Activated CD8-positive, alpha-beta memory T cell treated with anti-CD3 and anti-CD28 coated beads for 24 hours (primary cell): ENCODE data around the gene PRKG1.
"Not testable (repeated sequence)": the region's sequence is repeated elsewhere in the genome, so short reads cannot be mapped to it uniquely, and the experiment has no call there.

ENCODE experiments used
- DNase-seq: peaks from one replicate; pipeline ENCODE4 v3.0.0-alpha.2; 2020

PRKG1 gene

DNA sequence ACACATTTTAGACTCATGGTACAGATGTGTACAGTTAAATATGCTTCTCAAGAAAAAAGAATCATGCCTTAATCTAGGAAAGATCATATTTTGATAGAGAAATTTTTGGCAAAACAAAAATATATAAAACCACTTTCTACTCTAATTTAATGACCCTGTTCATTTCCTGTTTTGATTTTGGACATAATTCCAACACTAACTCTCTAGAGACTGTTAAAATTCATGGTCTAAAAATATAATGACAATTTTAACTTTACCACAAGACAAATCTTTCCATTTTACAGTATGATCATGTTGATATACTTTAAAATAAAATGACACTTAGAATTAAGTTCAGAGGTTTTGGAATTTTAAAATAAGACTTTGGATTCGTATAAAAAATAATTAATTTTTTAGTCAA lies 45.2 kb downstream of the PRKG1 start:
- DNase-seq = no peak

DNA sequence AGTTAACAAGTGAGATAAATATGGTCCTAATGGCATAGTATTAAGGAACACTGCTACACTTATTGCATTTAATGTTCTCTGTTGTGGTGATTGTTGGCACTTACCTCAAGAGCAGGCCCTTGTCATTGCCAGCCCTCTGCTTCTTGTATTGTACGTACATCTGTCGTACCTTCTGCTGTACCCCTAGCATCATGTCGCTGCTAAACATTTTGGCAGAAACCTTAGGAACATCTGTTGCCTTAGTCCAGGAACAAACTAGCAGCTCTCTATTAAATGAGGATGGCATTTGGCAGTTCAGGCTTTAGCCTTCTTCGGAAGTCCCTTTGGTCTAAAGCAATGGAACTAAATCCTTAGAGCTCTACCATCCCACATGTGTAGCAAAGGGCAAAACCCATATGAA lies 47.6 kb downstream of the PRKG1 start:
- DNase-seq = no peak

DNA sequence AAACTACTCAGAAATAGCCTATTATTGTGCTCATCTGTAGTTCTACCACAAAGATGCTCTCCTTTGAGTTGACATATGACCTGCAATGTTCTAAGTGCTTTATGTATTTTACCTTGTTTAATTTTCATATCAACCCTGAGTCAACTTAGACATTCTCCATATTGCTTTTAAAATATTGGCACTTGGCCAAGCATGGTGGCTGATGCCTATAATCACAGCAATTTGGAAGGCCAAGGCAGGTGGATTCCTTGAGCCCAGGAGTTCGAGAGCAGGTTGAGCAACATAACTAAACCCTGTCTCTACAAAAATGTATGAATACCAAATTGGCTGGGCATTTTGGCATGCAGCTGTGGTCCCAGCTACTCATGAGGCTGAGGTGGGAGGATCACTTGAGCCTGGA lies 50.6 kb downstream of the PRKG1 start:
- DNase-seq = no peak

DNA sequence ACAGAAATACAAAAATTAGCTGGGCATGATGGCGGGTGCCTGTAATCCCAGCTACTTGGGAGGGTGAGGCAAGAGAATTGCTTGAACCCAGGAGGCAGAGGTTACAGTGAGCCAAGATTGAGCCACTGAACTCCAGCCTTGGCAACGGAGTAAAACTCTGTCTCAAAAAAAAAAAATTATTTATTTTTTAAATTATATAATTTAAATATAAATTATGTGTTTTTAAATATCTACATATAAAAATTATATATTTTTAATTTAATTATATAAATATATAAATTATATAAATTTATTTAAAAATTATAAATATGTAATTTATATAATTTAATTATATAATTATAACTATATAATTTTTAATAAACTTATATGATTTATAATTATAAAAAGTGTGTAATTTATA lies 51.2 kb downstream of the PRKG1 start:
- no peak for DNase-seq

DNA sequence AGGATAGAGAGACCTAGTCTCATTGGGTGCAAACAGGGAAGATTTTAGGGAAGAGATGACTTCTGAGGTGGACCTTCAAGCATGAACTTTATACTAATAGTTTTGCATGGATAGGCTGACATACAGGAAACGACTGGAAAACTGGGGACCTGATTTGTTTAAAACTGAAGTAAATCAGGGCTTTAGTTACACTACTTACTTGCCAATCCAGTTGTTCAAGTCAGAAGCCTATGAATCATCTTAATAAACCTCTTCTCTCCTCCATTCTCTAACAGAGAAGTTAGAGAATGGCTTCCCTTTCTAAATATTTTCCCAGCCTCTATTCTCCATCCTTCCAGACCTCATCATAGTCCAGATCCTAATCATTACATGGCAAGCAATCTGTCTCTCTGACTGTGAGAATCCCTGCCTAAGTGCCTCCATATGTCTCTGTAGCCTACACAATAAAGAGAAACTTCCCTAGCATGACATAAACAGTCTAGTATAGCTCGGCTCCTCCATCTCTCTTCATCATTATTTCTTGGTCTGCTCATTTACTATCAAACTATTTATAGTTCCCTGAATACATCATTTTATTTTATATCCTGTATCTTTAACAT lies 55.8 kb downstream of the PRKG1 start:
- no peak for DNase-seq

DNA sequence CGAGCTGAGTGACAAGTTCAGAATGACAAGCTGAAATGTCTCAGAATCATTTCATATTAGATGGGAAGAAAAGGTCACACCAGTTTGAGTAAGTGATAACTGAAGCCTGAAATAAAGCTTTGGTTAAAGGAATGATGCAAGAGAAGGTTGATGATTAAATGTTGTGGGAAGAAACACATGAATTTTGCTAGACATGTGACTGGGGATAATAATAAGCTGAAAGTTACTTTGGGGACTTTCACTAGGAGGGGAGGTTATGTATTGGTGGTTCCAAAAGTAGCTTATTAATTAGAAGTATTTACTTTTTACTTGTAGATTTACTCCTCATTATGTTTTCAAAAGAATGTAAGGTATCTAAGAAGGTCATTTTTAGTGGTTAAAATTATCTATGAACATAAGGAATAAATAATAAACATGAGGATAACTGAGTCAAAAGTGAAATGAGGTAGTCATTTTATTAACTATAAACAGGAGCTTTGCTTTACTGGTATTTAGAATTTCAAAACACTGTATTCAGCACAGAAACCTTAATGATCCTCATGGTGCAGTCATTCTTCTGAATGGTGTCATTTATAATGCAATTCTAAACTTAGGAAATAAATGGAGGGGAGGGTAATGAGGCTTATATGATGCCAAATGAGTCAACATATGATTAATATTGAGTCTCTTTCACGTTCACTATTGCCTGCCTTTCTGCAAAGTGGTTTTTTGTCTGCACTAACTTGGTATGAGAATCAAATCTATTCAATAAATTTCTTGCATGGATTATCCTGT lies 63.7 kb downstream of the PRKG1 start:
- no peak for DNase-seq

DNA sequence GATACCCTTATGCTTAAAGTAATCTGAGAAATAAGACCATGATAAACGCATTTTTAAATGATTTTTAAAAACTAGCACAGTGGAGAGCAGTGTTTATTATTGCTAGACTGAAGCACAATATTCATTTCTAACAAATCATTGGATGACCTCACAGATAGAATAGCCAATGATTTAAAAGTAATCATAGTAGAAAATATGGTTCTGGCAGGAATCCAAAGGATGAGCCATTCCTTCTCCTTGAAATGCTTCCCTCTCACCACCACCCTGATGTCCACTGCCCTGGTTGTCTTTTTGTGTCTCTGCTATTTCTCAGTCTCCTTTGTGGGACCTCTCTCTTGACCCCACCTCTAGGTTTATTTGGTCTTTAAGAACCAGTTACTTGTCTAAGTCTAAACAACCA lies 64.9 kb downstream of the PRKG1 start:
- no peak for DNase-seq

DNA sequence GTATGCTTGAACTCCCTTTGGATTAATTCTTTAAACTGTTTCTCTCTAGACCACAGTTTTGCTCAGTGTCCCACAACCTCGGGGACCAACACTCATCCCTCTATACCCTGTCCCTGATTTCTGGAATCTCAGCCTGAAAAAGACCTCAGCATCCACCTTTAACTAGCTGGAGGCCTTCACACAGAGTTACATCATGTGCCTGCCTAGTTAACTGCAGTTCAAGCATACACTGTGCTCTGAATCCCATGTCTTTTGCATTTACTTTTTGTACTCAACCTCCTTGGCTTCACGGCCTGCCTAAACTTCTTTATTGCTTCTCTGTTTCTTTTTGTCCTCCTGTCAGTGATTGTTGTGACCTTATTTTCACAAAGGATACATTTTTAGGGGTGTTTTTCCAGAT lies 66.7 kb downstream of the PRKG1 start:
- no peak for DNase-seq

DNA sequence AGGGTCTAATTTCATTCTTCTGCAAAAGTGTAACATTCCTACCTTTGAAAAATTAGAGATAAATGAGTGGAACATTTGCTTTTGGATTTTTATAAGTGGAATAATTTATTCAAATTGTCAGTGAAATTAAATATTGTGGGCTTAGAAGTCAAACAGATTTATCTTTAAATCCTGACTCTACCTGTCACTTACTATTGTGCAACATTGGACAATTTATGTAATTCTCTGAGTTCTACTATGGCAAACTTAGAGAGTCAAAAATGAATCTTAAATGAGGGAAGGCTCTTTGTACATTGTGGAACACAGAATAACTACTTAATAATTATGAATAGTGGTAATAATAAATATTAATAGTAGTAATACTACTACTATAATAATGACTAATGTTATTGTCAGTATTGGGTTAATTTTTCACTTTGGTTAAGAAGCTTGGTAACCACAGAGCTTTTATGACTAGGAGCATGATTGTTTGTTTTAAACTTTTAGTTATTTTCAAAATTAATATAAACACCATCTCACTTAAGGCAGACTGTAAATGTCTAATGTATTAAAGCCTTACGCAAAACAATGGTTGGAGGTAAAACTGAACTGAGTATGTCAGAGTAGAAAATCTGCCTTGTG lies 70.0 kb downstream of the PRKG1 start:
- no peak for DNase-seq

DNA sequence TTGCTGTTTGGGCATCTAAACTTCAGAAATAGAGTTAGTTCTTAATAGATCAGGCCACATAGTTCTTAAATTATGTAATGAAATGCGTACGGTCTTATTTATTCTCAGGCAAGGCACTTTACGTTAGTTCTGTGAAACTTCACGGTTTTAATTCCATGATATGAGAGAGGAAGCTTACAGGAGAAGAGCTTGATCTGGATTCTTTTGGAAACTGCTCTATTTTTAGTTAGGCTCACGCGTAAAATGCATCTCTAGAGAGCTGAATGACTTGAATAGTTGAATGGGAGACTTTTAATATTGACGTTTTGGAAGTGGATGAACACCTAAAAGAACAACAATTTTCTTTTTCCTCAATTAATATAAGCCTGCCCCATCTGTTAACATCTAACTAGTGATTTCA lies 71.1 kb downstream of the PRKG1 start:
- no peak for DNase-seq

DNA sequence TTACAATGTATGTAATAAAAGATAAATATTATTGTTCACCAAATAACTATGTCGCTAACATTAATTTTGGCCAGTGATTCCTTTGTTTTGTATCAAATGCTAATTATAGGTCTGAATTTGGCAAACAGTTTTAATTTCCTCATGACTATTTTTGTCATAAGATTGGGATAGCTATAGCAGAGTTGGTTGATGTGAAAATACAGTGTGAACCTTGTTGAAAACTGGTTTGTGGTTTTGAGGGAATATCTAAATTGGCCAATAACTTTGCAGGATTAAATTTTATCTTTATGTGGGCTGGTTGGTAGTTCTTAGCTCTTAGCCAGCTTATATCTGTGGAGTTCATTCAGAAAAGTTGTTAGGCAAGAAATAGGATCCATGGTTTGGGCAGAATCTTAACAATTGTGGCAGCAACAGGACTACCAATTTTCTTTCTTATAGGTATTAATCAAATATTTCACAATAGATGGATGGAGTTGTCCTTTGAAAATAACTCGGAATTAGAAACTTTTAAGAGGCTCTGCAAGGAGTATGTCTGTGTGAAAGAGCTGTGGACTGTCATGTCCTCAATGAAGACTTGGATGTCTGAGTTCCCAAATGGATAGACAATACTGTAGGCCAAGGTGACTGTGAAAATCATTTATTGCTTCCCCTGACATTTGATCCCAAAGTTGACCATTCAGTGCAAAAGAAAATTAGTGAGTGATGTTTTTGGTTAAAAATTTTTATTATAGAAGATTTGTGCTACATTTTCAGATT lies 73.5 kb downstream of the PRKG1 start:
- no peak for DNase-seq

DNA sequence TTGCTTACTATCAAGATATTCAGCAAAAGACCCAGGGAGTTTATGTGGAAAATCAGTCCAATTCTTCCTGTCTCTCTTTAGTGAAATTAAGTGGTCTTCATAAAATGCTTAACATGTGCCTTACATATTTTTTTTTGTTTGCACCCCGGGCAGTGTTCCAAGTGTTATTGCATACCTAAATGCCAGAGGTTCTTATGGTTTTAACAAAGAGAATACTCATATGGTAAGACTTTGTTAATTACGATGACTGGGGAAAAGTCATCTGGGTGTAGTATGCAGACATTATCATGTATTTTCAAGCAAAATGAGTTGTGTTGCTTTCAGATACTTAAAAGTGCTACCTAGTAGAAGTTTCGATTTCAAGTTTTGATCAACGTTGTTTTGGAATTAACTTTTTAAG lies 82.6 kb downstream of the PRKG1 start:
- no peak for DNase-seq

DNA sequence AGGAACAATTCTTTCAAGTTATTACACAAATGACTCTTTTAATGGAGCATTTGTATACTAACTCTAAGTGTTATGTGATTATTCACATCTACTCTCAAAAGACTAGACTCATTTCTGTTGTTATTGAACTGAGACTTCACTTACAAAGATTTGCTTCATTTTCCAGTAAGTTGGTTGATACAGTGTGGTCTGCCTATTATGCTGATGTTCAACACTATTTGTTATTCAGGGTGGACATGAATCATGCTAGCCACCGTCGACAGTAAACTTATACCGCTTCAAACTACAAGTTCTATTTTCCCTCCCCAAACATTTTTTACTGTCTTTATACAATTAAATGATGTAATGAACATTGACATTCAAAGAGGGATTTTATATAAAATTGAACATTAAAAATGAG lies 84.5 kb downstream of the PRKG1 start:
- no peak for DNase-seq

DNA sequence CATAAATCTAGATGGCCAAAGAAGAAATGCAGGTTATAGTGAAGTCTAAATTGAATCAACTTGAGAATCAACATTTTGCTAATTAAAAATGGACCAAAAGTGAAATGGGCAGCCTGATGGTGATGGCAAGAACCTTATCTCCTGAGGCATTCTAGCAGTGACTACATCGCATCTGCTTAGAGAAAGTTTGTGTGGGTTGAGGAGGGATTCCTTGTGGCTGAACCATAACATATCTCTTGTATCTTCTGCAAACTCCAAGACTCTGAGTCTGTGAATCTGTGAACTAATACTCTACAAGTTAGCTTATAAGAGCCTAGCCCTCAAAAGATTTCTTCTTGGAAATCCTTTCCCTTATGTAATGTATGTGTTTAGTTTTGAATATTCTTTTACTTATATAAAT lies 85.6 kb downstream of the PRKG1 start:
- no peak for DNase-seq

DNA sequence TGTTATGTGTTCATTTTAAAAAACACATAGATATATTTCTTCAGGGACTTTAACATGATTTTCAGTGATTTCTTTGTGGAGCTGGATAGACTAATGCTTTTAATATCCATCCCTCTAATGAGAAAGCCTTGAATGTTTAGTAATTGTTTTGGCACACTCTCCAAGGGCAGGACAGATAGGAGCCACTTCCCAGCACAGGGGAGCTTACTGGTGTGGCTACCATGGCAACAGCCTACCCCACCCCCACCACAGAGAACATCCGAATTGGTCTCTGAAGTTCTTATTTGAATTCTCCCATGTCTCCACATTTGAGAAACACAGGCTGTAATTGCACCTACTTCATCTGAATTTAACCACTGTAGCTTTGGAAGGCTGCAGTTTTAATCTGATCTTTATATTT lies 87.7 kb downstream of the PRKG1 start:
- no peak for DNase-seq

DNA sequence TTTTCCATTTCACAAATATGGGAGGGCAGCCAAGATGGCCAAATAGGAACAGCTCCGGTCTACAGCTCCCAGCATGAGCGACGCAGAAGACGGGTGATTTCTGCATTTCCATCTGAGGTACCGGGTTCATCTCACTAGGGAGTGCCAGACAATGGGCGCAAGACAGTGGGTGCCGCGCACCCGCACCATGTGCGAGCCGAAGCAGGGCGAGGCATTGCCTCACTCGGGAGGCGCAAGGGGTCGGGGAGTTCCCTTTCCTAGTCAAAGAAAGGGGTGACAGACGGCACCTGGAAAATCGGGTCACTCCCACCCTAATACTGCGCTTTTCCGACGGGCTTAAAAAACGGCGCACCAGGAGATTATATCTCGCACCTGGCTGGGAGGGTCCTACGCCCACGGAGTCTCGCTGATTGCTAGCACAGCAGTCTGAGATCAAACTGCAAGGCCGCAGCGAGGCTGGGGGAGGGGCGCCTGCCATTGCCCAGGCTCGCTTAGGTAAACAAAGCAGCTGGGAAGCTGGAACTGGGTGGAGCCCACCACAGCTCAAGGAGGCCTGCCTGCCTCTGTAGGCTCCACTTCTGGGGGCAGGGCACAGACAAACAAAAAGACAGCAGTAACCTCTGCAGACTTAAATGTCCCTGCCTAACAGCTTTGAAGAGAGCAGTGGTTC lies 89.2 kb downstream of the PRKG1 start:
- not testable (repeated sequence) for DNase-seq

DNA sequence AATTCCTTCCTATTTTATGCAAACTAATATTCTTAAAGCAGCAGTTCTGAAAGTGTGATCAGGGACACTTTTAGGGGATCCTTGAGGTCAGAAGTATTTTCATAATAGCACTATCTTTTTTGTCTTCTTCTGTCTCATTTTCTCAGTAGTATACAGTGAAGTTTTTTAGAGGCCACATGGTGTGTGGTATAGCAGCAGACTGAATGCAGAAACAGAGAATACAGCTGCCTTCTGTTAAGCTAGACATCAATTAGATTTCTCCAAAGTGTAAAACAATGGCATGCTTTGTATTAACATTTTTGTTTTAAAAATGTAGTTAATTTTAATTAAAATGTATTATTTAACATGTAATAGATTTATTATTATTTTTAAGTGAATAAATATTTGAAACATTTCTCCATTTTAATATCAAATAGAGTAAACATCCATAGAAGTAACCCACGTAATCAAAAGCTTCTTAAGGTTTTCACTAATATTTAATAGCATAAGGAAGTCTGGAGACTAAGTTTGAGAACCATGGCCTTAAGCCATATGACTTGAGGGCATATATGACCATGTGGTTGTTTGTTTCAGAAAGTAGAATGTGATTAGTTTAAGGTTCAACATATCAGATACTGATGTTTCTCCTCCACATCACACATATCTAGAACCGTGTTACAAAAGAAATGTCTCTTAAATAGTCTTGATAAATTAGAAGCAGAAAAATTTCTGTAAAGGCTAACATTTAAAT lies 94.0 kb downstream of the PRKG1 start:
- DNase-seq = no peak

DNA sequence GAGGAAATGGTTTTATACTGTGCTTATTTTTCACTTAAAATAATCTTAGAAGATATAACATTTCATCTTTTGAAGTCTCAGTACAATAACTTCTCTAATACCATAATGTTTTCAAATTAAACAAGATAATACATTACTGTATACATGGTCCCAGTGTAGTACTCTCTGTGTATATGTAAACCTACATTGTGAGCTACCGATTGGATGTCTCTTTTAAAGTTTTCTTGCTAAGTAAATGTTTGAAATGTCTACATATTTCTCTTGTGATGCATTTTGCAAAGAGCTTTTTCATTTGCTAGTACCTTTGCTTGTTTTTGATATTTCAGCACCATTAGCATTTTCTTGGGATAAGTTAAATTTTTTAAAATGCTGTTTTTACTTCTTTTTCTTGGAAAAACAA lies 94.8 kb downstream of the PRKG1 start:
- DNase-seq = no peak

DNA sequence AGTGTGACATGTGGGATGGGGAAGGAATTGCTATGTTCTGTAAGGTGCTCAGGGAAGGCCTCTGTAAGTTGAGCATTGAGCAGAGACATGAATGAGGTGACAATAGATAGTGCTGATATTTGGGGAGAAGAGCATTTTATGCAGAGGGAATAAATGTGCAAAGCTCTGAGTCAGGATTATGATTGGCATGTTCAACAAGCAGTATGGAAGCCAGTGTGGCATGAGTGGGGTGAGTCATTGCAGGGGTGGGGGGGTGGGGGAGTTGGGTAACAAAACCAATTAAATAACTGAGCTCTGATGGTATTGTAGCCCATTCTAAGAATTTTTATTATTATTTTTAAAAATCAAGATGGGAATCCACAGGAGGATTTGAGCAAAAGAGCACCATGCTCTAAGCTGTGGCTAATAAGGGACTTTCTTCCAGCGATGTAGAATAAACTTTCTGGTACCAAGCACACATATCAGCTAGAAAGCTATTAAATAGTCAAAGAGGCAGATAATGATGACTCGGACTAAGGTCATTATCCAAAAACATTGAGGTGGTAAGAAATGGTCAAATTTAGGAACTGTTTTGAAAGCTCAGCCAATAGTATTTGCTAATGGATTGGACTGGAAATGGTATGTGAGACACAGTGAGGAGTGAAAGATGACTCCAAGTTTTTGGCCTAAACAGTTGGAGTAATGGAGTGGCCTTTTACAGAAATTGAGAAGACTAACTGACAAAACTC lies 96.4 kb downstream of the PRKG1 start:
- DNase-seq = no peak

DNA sequence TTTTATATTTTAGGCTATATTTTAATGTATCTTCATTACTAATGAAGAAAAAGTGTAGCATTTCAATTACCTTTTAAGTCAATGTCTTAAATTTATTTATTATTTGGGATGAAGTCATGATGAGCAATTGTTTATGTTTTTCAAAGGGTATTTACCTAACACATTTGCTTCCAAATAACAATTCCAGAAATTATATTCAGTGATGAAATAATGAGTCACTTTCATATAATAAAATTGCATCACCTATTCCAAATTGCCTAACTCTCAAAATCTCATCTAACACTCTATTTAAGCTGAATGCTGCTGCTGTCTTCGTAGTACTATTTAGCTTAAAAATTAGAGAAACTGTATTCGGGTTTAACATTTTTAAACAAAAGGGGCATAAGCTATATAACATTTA lies 97.7 kb downstream of the PRKG1 start:
- no peak for DNase-seq

DNA sequence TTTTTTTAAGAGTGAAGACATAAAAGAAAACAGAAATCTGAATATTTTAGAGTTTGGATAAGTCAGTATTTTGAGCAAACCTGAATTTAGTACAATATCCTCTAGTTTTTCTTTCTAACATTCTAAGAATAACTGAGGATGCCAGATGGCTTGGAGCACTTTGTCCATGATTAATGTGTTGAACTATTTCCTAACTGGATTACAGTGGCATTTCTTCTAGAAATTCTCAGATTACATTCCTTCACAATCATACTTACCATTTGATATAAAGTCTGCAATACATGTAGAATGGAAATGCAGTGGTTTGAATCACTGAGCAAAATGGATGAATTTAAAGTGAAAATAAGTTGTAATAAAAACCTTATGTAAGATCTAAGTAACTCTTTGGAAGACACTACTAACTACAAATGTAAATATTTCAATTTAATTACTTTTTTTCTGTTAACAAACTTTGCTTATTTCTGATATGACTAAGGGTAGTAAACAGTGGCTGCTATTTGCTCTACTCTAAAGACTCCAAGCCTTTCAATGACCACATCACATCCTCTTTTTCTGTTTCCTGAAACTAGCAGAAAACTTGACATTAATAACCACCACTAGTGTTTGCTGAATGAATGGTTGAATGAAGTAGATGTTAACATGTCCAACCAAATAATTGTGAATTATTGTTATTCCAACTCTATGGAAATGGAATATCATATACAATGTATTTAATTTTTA lies 102.8 kb downstream of the PRKG1 start:
- DNase-seq = no peak
